Left lung (tissue), 10 donors: Measurements from ENCODE around the gene LRRTM3. TPM values are rescaled to one million over a fixed set of nuclear protein-coding genes. Genes with fewer than 3 reads are reported as not detected.

ENCODE experiments used
- ATAC-seq: fragments of 200-7000 bp; cut with Tn5 transposase; one replicate; pipeline ENCODE4 v1.9.1; 2020; ENCODE audit warnings: moderate library complexity
- DNase-seq, 4 donors: peaks; one replicate each; pipeline ENCODE4 v3.0.0-alpha.2; 2013 to 2020
- H3K27ac ChIP-seq, 2 donors: fragments of 200-600 bp; sonication (generic) in 1 of 2; one replicate each; pipeline versions ENCODE4 v1.5.0 to v1.8.0; 2020 to 2021
- H3K27me3 ChIP-seq, 2 donors: fragments of 200-600 bp; sonication (generic) in 1 of 2; one replicate each; pipeline versions ENCODE4 v1.5.0 to v1.8.0; 2020 to 2021
- H3K36me3 ChIP-seq, 2 donors: fragments of 200-600 bp; sonication (generic) in 1 of 2; one replicate each; pipeline versions ENCODE4 v1.5.0 to v1.8.0; 2020 to 2021
- H3K4me1 ChIP-seq, 2 donors: fragments of 200-600 bp; one replicate each; pipeline ENCODE4 v1.8.0; 2021
- H3K4me3 ChIP-seq, 2 donors: fragments of 200-600 bp; sonication (generic) in 1 of 2; one replicate each; pipeline versions ENCODE4 v1.5.0 to v1.8.0; 2020 to 2021; ENCODE audit warnings: mild to moderate bottlenecking in 1 of 2
- H3K9me3 ChIP-seq, 2 donors: fragments of 200-600 bp; sonication (generic) in 1 of 2; one replicate each; pipeline versions ENCODE4 v1.5.0 to v1.8.0; 2020 to 2021
- intact Hi-C, 2 donors: fragments of 100-400 bp; cut with DNase I; formaldehyde crosslinking; loops; one replicate each; pipeline versions ENCODE4 v1.11.2 to v1.14.2; 2022
- polyA plus RNA-seq, 6 donors: library from polyadenylated mRNA; unstranded; fragments of 120-200 nt; gene quantifications; one replicate each; pipeline ENCODE4 v1.2.1, GENCODE V29; 2013; ENCODE audit not compliant: insufficient read length in 6 of 6
- total RNA-seq, 2 donors: library from RNA; stranded (reverse); fragmentation: NEBNext Ultra II Directional; extraction: Animal tissue kit (Norgen Biotek cat#: 25700); gene quantifications; one replicate each; pipeline ENCODE4 v1.2.1, GENCODE V29; 2021
- TF ChIP-seq, protein P1 (sequence below), 2 donors: fragments of 200-600 bp; sonication (generic) in 1 of 2; IDR thresholded peaks; one replicate each; pipeline versions ENCODE4 v1.5.0 to v1.8.0; 2021; ENCODE audit warnings: antibody characterized with exemption in 2 of 2
- donor health status: DM: no; HTN: yes; CAD: no.
- donor health status: DM: no; HTN: no; CAD: no.

LRRTM3 gene
- total and polyA plus RNA-seq, 8 donors = 1.7 to 5.1 (median 3.8) TPM; not detected in 2

DNA sequence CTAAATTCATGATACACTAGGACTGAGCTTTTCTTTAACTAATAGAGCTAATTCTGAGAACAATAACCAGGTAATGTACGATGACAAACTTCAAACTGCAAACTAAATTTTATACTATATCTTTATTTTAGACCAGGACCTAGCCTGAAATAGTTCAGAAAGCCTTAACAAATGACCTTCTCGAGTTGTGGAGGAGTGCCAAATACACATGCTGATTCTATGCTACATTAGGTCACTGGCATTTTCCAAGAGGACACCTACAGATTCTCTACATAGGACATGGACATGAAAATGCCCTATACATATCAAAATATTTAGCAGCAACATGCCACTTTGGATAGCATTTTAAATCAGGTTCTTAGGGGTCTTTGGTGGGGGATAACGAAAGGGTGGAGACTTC, 44.0 kb upstream of the LRRTM3 start:
- no peak overlapping the region for H3K27ac ChIP-seq
- ATAC-seq (no peak), DNase-seq (no peak)
- no peaks in the 10 kb centered on the region for H3K36me3 ChIP-seq
- no peaks in the 10 kb centered on the region for H3K4me1 ChIP-seq
- no peak overlapping the region for H3K4me3 ChIP-seq
- intact Hi-C loops = no loop called here
- no peaks in the 10 kb centered on the region for H3K9me3 ChIP-seq
- no peaks in the 10 kb centered on the region for H3K27me3 ChIP-seq
- TF ChIP-seq, protein P1, sequence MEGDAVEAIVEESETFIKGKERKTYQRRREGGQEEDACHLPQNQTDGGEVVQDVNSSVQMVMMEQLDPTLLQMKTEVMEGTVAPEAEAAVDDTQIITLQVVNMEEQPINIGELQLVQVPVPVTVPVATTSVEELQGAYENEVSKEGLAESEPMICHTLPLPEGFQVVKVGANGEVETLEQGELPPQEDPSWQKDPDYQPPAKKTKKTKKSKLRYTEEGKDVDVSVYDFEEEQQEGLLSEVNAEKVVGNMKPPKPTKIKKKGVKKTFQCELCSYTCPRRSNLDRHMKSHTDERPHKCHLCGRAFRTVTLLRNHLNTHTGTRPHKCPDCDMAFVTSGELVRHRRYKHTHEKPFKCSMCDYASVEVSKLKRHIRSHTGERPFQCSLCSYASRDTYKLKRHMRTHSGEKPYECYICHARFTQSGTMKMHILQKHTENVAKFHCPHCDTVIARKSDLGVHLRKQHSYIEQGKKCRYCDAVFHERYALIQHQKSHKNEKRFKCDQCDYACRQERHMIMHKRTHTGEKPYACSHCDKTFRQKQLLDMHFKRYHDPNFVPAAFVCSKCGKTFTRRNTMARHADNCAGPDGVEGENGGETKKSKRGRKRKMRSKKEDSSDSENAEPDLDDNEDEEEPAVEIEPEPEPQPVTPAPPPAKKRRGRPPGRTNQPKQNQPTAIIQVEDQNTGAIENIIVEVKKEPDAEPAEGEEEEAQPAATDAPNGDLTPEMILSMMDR (IDR thresholded peaks at IDR 0.05) = no peak

DNA sequence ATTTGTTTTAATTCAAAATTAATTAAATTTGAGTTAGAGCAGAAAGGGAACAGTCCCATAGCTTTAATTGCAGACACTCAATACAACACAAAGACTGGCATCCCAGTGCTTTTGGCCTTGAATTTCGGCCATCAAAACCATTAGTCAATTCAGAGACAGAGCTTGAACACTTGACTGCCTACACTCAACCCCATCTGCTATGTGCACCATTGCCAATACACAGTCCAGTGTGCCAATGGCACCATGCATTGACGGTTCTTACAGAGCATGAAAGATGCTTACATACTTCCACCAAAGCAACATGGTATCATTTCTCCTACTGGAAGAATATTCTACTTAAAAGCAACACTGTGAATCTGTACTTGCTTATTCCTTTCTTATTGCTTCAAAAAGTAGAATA, 43.6 kb upstream of the LRRTM3 start:
- intact Hi-C loops = no loop called here
- H3K4me3 ChIP-seq = no peak overlapping the region
- ATAC-seq (no peak), DNase-seq (no peak)
- no peak overlapping the region for H3K27ac ChIP-seq
- TF ChIP-seq, protein P1 (IDR thresholded peaks at IDR 0.05) = no peak
- no peaks in the 10 kb centered on the region for H3K4me1 ChIP-seq
- H3K27me3 ChIP-seq = no peaks in the 10 kb centered on the region
- no peaks in the 10 kb centered on the region for H3K36me3 ChIP-seq
- no peaks in the 10 kb centered on the region for H3K9me3 ChIP-seq

DNA sequence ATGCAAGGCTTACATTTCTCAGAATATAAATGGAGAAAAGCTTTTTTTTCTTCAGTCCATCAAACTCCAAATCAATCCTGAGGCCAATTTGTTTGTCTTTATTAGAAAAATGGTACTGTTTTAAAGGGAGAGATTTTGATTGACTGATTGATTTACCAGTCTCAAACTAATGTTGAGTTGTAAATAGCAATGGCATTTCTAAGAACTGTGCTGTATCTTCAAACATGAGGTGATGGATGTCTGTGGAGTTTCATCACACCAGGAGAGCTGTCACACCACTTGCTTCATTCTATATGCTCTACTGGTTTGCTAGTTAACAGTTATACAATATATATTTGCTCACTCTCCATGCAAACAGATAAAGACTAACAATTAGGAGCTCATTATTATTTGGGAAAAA, 39.0 kb upstream of the LRRTM3 start:
- Histone ChIP-seq H3K27ac (no peak overlapping the region), H3K4me1 (no peaks in the 10 kb centered on the region), H3K9me3 (no peaks in the 10 kb centered on the region), H3K36me3 (no peaks in the 10 kb centered on the region), H3K27me3 (no peaks in the 10 kb centered on the region), H3K4me3 (no peak overlapping the region)
- intact Hi-C loops = no loop called here
- TF ChIP-seq, protein P1 (IDR thresholded peaks at IDR 0.05) = no peak
- ATAC-seq (no peak), DNase-seq (no peak)

DNA sequence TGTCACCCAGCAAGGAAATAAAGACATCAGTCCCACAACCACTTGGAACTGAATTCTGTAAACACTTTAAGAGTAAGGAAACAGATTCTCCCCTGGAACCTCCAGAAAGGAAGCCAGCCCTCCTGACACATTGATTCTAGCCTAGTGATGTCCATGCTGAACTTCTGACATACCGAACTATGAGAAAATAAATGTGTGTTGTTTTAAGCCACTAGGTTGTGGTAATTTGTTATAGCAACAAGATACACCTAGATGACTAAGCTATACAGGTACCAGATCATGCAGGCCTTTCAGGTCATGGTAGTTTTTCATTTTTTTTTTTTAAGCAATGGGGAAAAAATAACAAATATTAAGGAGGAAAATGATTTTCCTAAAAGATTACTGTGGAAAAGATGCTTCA, 37.6 kb upstream of the LRRTM3 start:
- no peaks in the 10 kb centered on the region for H3K36me3 ChIP-seq
- no peaks in the 10 kb centered on the region for H3K27me3 ChIP-seq
- H3K9me3 ChIP-seq = no peaks in the 10 kb centered on the region
- intact Hi-C loops = no loop called here
- ATAC-seq (no peak), DNase-seq (no peak)
- no peak overlapping the region for H3K4me3 ChIP-seq
- H3K27ac ChIP-seq = no peak overlapping the region
- no peaks in the 10 kb centered on the region for H3K4me1 ChIP-seq
- TF ChIP-seq, protein P1 (IDR thresholded peaks at IDR 0.05) = no peak

DNA sequence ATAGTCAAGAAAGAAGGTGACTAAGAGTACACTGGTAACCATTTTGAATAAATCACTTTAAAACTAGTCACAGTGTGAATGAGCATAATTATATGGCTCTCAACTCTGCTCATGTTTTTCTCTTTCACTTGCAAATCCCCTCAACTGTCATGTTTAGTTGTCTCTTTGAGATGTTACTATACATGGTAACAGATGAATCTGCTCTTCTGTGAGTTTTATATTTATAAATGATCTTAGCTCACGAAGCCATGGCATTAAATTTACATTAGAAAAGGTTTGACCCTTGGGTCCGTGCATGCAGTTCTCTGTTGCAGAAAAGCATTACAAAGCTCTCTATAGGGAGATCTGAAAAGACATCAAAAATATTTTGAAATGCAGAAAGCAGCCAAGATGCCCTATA, 33.0 kb upstream of the LRRTM3 start:
- Histone ChIP-seq H3K9me3 (peaks cover 0 to 4% of the 10 kb centered on the region in 2 donors), H3K27me3 (no peaks in the 10 kb centered on the region), H3K4me1 (no peaks in the 10 kb centered on the region), H3K27ac (no peak overlapping the region), H3K36me3 (no peaks in the 10 kb centered on the region), H3K4me3 (no peak overlapping the region)
- ATAC-seq (no peak), DNase-seq (no peak)
- TF ChIP-seq, protein P1 (IDR thresholded peaks at IDR 0.05) = no peak
- intact Hi-C loops = no loop called here
